SH-SY5Y (cell line): ENCODE data around the gene RAB24.

ENCODE experiments used
- GATA2 ChIP-seq: IDR thresholded peaks from 2 replicates; pipeline ENCODE4 v1.6.1; 2011; ENCODE audit warnings: mild to moderate bottlenecking, low read depth, low read length
- GATA3 ChIP-seq: IDR thresholded peaks from 2 replicates; pipeline ENCODE4 v1.6.1; 2011; ENCODE audit warnings: low read depth, mild to moderate bottlenecking, low read length, moderate library complexity

DNA sequence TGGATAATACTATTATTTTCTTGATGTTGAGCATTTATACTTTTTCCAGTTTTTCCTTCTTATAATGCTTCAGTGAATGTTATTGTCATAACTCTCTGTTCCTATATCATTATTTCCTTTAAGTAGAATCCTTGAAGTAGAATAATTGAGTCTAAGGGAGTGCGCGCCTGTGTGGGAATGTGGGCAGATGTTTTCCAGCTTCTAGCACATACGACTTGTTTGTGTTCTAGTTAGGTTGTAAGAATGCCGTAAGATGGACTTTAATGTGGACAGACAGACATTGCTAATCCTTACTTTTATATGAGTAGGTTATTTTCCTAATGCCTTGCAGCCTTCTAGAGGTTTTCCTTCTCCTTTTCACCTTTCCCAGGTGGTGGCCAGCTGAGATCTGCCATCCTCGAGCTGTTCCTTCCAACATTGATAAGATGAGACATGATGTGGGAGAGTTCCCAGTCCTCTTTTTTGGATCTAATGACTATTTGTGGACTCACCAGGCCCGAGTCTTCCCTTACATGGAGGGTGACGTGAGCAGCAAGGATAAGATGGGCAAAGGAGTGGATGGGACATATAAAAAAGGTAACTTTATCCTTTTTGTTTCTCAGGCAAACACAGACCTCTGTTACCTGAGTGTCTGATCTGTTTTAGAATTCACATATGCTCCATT is 34.2 kb downstream of the RAB24 start:
- no peak for TF ChIP-seq GATA2
- TF ChIP-seq GATA3: no peak
